ES-I3 (cell line): ENCODE results near the gene LRMDA.

ENCODE experiments used
- H3K36me3 ChIP-seq: 2 replicates; pipeline ENCODE4 v1.6.1; 2013; ENCODE audit warnings: mild to moderate bottlenecking, low read length, control low read depth, moderate library complexity; ENCODE audit not compliant: insufficient read depth
- H3K4me1 ChIP-seq: 2 replicates; pipeline ENCODE4 v1.6.1; 2013; ENCODE audit warnings: mild to moderate bottlenecking, control low read depth, low read length; ENCODE audit not compliant: insufficient read depth
- H3K9ac ChIP-seq: 2 replicates; pipeline ENCODE4 v1.6.1; 2013; ENCODE audit warnings: low read depth, mild to moderate bottlenecking, low read length, moderate library complexity
- H3K9me3 ChIP-seq: 2 replicates; pipeline ENCODE4 v1.6.1; 2013; ENCODE audit warnings: mild to moderate bottlenecking, low read length, moderate library complexity; ENCODE audit not compliant: control insufficient read depth, insufficient read depth

LRMDA gene

DNA sequence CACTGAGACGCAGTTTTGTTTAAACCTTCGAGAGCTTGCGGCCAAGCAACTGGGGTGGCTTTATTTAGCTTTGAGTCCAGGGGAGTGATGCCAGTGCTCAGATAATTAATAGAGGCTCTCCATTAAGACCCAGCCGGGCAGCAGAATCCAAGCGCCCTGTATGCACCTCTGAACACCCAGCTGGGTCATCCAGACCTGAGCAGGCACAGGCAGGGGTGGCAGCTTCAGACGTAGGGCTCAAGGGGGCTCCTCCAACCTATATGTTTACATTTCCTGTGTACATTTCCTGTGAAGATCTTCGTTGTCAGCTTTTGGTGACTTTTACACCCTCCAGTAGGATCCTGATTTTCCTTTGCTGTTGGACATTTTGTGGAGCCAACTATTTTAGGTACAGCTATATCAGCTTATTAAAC, 719.5 kb downstream of the LRMDA start:
- Histone ChIP-seq H3K9ac (no peak overlapping the region), H3K36me3 (no peaks in the 10 kb centered on the region), H3K9me3 (peaks cover 10% of the 10 kb centered on the region), H3K4me1 (peaks cover 19% of the 10 kb centered on the region; the same call in 1 of the 2 replicates)

DNA sequence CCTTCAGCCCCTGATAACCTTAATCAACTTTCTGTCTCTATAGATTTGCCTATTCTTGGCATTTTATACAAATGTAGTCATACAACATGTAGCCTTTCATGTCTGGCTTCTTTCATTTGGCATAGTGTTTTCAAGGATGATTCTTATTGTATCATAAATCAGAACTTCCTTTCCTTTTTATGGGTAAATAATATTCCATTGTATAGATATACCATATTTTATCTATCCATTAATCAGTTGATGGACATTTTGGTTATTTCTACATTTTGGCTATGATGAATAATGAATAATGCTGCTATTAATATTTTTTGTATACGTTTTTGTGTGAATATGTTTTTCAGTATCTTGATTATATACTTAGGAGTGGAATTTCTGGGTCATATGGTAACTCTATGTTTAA, 720.8 kb downstream of the LRMDA start:
- Histone ChIP-seq H3K9me3 (peaks cover 10% of the 10 kb centered on the region), H3K4me1 (peaks cover 19% of the 10 kb centered on the region; the same call in 1 of the 2 replicates), H3K9ac (no peak overlapping the region), H3K36me3 (no peaks in the 10 kb centered on the region)

DNA sequence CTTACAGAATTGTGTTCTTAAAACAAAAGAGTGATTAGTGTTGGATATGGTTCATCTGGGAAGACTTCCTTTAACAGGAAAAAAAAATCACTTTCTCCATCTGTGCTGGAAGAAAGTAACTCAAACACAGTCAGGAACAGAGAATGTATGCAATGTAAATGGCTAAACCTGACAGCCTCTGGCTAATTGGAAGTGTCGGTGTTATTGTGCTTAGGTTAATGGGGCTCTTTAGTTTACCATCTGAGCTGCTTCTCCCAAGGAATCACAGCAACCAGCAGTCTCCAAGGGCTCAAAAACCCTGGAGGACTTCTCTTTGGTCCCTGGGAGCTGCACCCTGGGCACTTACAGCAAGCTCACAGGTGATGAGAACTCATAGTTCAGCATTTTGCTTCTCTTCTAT, 724.5 kb downstream of the LRMDA start:
- peaks cover 10% of the 10 kb centered on the region; the same call in 1 of the 2 replicates for H3K9me3 ChIP-seq
- H3K9ac ChIP-seq: no peak overlapping the region
- no peaks in the 10 kb centered on the region for H3K36me3 ChIP-seq
- peaks cover 3% of the 10 kb centered on the region; the same call in 1 of the 2 replicates for H3K4me1 ChIP-seq

DNA sequence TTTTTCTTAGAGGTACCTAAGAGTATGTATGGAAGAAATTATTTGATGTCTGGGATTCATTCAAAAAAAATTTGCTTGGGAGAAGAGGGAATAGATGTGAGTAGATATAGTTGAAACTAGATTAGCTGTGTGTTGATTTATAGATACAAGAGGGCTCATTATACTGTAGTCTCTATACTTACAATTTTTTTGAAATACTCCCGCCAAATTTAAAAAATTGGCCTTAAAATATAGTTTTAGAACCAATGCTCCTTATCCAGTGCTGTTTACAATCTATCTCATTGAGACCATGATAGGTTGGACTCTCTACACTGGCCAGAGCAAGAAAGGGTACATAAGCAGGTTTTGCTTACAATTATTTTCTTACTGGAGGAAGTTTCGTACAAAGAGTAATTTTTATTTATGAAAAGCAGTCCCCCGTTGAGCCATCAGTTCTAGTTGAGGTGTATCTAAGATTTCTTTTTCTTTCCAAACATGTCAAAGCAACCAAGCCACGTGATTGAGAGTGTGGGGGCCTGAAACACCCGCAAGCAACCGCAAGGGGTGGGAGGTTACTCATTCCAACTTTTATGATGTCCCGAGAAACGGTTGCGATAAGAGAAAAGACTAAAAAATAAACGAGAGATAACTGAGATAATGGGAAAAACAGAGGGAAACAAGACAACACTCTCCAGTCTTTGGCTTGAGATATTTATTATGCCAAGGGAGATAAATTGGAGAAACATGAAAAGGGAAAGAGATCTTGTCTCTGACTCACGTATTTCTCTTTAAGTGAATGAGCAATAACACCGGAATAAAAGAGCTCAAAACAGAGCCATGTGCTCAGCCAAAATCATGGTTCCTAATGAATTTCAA, 729.2 kb downstream of the LRMDA start:
- H3K4me1 ChIP-seq: no peaks in the 10 kb centered on the region
- H3K9me3 ChIP-seq: peaks cover under 1% of the 10 kb centered on the region; the same call in 1 of the 2 replicates
- no peak overlapping the region for H3K9ac ChIP-seq
- no peaks in the 10 kb centered on the region for H3K36me3 ChIP-seq

DNA sequence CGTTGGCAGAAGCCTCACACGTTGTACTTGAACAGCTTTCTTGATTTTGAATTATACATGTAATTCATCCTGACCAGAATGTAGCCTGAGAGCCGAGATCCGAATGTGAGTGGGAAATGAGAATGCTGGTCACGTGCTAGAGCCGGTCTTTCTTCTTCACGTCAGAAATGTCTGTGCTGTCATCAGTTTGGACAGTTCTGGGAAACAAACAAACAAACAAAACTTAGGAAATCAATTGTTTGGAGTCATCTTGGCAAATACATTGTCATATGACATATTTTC, 729.8 kb downstream of the LRMDA start:
- Histone ChIP-seq H3K9me3 (peaks cover 3% of the 10 kb centered on the region; the same call in 1 of the 2 replicates), H3K9ac (no peak overlapping the region), H3K36me3 (no peaks in the 10 kb centered on the region), H3K4me1 (no peaks in the 10 kb centered on the region)

DNA sequence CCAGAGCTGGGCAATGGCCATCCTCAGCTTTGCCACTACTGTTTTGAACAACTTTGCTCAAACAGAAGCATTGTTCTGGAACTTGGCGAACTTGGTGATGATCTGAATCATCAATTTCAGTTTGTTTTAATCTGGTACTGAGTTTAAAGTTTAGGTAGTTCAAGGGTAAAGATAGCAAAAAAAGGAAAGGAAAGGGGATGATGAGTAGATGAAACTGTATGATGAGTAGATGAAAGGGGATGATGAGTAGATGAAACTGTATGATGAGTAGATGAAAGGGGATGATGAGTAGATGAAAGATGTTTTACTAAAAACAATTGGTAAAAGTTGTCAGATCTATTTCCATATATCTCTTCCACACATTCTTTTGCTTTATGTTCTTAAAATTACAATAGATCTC, 737.0 kb downstream of the LRMDA start:
- no peaks in the 10 kb centered on the region for H3K36me3 ChIP-seq
- no peak overlapping the region for H3K9ac ChIP-seq
- peaks cover 3% of the 10 kb centered on the region; the same call in 1 of the 2 replicates for H3K9me3 ChIP-seq
- H3K4me1 ChIP-seq: no peaks in the 10 kb centered on the region

DNA sequence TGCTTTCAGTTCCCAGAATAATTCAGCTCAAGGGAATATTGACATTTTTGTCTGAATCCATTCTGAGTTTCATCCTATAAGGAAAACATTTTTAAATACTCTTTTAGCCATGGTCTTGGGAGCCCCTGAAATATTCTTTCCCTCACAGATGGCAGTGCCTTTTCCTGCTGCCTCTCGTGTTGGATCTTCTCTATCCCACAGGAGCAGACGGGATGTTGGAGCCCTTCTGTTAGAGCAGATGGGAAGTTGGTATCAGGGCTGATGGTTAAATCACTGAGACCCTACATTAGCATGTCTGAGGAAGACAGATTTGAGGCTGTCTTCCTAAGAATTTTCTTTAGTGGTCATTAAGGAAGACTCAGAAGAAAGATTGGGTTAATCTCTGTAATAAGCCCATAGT, 737.8 kb downstream of the LRMDA start:
- Histone ChIP-seq H3K9ac (no peak overlapping the region), H3K9me3 (peaks cover 3% of the 10 kb centered on the region; the same call in 1 of the 2 replicates), H3K36me3 (no peaks in the 10 kb centered on the region), H3K4me1 (no peaks in the 10 kb centered on the region)

DNA sequence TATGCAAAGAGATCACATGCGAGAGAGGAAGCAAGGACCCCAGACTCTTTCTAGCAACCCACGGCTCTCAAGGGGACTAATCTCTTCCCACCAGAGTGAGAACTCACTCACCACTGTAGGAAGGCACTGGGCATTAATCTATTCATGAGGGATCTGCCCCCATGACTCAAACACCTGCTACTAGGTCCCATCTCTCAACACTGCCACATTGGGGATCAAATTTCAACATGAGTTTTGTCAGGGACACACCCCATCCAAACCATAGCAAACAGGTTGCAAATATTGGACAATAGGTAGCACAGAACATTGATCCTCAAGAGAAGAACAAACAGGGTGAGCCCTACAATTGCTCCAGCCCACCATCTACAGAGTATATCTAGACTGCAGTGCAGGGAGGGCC, 740.6 kb downstream of the LRMDA start:
- H3K4me1 ChIP-seq: no peaks in the 10 kb centered on the region
- no peak overlapping the region for H3K9ac ChIP-seq
- no peaks in the 10 kb centered on the region for H3K36me3 ChIP-seq
- H3K9me3 ChIP-seq: no peaks in the 10 kb centered on the region

DNA sequence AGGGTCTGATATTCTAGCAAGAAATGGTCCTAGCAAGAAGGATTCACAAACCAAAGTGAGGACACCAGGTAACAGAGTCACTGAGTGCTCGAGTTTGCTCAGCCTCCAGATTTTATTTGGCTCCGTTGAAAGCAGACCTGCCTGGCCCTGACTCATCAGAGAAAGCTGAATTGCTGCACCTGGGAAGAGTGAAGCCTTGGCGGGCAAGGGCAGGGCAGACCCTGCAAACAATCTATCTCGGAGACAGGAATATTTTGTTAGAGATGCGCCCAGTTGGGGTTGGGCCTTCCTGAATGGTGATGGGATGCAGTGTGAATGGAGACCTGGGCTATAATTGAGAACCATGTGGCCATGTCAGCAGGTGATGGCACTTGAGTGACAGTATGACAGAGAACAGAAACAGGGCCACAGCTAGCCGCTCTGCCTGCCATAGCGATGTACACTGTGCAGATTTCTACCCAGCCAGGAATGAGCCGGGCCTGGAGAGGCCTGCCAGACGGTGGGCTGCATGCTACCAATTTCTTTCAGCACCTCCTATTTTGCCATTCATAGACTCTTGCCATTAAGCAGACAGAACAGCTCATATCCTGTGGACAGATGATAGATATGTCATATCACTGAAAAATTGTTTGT, 744.2 kb downstream of the LRMDA start:
- Histone ChIP-seq H3K9ac (no peak overlapping the region), H3K4me1 (peaks cover 12% of the 10 kb centered on the region; the same call in 1 of the 2 replicates), H3K9me3 (no peaks in the 10 kb centered on the region), H3K36me3 (no peaks in the 10 kb centered on the region)

DNA sequence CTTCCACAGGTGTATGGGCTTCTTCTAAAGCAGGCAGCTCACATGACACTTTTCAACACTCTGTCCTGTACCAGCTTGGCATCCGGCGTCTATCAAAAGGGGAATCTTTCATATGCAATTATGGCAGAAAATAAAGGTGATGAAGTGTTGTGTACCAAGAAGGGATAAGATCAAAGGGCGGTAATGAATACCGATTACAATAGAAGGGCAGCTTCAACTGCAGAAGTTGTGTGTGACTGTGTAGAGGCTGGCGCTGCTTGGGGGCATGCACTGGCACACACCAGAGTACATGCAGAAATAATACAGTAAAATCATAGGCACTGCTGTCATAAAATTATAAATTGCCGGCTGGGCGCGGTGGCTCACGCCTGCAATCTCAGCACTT, 744.7 kb downstream of the LRMDA start:
- no peak overlapping the region for H3K9ac ChIP-seq
- peaks cover 12% of the 10 kb centered on the region; the same call in 1 of the 2 replicates for H3K4me1 ChIP-seq
- H3K9me3 ChIP-seq: no peaks in the 10 kb centered on the region
- H3K36me3 ChIP-seq: no peaks in the 10 kb centered on the region

DNA sequence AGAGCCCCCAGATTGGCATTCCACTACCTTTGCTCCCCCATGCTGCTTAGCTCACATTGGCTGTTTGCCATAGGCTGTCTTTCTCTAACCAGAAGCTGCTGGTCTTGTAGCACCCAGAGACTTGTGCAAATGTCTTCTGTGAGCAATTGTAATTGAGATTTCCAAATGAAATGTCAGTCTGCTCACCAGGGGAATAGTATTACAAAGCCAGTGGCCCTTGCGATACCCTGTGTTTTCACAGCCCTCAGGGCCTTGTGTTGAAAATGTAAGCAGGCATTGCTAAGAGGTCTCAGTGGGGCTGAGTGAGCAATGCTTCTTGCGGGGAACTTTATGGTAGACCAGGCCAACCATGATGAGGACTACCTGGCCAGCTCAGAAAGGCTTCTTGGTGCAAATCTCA, 746.5 kb downstream of the LRMDA start:
- H3K4me1 ChIP-seq: peaks cover 12% of the 10 kb centered on the region; the same call in 1 of the 2 replicates
- H3K9me3 ChIP-seq: no peaks in the 10 kb centered on the region
- H3K36me3 ChIP-seq: no peaks in the 10 kb centered on the region
- no peak overlapping the region for H3K9ac ChIP-seq

DNA sequence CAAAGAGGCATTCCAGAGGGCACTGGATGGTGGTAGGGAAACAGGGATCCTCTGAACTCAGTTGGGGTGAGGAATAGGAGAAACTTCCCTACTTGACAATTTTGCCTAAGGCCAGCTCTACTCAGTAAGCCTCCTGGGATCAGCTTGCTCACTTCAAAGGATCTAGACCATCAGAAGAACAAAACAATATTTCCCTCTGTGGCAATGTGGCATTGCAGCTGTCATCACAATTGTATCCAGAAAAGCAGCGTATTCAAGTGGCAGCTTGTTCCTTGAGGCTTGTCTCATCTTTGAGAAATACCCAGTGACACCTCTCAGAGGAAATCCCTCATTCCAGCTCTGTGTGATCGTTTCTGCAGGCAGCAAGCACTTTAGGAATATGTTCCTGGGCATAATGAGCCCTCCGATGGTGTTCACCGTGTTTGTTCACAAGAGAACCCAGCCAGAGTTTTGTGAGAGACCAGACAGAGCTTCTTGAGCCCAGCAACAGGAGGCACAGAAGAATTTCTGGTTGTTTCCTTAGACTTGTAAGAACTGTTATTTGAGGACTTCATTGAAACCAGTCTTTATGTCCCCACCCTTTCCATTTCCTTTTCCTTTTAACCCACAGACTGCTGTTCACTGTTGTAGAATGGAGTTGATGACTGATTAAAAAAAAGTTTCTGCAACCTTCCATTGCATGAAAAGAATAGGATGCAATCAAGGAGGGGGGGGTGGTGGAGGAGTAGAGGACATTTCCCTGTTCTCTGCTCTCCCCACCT, 747.3 kb downstream of the LRMDA start:
- H3K9ac ChIP-seq: no peak overlapping the region
- H3K9me3 ChIP-seq: no peaks in the 10 kb centered on the region
- peaks cover 12% of the 10 kb centered on the region; the same call in 1 of the 2 replicates for H3K4me1 ChIP-seq
- H3K36me3 ChIP-seq: no peaks in the 10 kb centered on the region

DNA sequence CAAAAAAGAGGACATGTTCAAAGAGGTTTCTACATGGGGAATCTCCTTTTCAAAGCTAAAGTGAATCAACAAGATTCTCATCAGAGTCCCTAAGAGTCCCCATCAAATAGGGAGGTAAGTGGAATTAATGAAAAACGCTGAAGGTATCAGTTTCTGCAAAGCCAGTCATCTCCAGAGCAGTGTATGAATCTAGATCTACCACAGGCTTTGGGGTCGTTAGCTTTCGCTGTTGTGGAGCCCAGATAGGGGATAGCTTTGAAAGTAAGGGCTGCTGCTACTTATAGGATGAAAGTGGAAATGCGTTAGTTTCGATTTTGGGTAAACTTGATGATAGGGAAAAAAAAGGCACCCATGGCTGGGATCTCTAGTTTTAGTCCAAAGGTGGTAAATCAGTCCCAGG, 748.4 kb downstream of the LRMDA start:
- Histone ChIP-seq H3K36me3 (no peaks in the 10 kb centered on the region), H3K9me3 (no peaks in the 10 kb centered on the region), H3K9ac (no peak overlapping the region), H3K4me1 (peaks cover 12% of the 10 kb centered on the region; the same call in 1 of the 2 replicates)

DNA sequence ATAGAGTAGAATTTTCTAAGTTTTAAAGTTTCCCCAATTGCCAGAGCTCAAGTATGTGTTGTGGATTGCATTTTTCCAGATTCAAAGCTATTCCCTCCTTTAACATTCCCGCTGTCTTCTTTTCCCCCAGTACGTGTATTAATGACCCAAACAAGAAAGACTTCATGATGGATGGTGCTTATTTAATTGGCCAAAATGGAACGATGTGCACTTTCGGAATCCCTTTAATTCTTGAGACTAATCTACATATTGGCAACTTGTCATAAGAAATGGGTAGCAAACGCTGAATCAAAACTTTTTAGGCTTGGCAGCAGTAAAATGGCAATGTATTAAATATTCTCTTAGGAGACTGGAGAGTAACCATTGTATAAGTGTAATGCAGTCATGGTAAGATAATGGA, 753.2 kb downstream of the LRMDA start:
- Histone ChIP-seq H3K4me1 (no peaks in the 10 kb centered on the region), H3K36me3 (no peaks in the 10 kb centered on the region), H3K9ac (no peak overlapping the region), H3K9me3 (no peaks in the 10 kb centered on the region)
